Neural cell (in vitro differentiated cells): Measurements from ENCODE around the gene SELENOI. TPM values are rescaled to one million over a fixed set of nuclear protein-coding genes. Genes with fewer than 3 reads are reported as not detected.
A peak's percentile ranks its signal among the peaks of the same experiment; 100 is the strongest.

Source experiments
- H2AFZ ChIP-seq: fragments of 200-600, 300-800 bp; sonication (generic), shearing (Covaris generic); 2 replicates; pipeline ENCODE4 v1.6.0; 2014; ENCODE audit warnings: low read depth, mild to moderate bottlenecking, antibody characterized with exemption, low read length, moderate library complexity
- H3F3A ChIP-seq: fragments of 200-600 bp; shearing (Covaris generic); 2 replicates; pipeline ENCODE4 v1.6.1; 2016; ENCODE audit warnings: mild to moderate bottlenecking, moderate library complexity, mixed read lengths, antibody characterized with exemption, low read length; ENCODE audit not compliant: insufficient read depth, poor library complexity, severe bottlenecking
- H3K27ac ChIP-seq: fragments of 200-600, 300-800 bp; sonication (generic), shearing (Covaris generic); 2 replicates; pipeline ENCODE4 v1.5.1; 2014; ENCODE audit warnings: mild to moderate bottlenecking, low read length, moderate library complexity
- H3K27me3 ChIP-seq: fragments of 300-800, 200-600 bp; sonication (generic), shearing (Covaris generic); 2 replicates; pipeline ENCODE4 v1.6.0; 2014; ENCODE audit warnings: mild to moderate bottlenecking, low read depth, low read length, moderate library complexity; ENCODE audit not compliant: insufficient read depth
- H3K36me3 ChIP-seq: fragments of 300-800, 200-600 bp; sonication (generic), shearing (Covaris generic); 2 replicates; pipeline ENCODE4 v1.5.1; 2014; ENCODE audit warnings: mild to moderate bottlenecking, antibody characterized with exemption, low read length, moderate library complexity; ENCODE audit not compliant: insufficient read depth
- H3K4me2 ChIP-seq: fragments of 300-800, 200-600 bp; sonication (generic), shearing (Covaris generic); 2 replicates; pipeline ENCODE4 v1.6.0; 2014; ENCODE audit warnings: mild to moderate bottlenecking, low read length
- H3K4me3 ChIP-seq: fragments of 300-800, 200-600 bp; sonication (generic), shearing (Covaris generic); 2 replicates; pipeline ENCODE4 v1.5.1; 2014; ENCODE audit warnings: mild to moderate bottlenecking, low read length, moderate library complexity
- H3K79me2 ChIP-seq: fragments of 200-600 bp; shearing (Covaris generic); replicated peaks from 2 replicates; pipeline ENCODE4 v1.6.0; 2014; ENCODE audit warnings: mild to moderate bottlenecking, low read length, moderate library complexity; ENCODE audit not compliant: insufficient read depth
- H3K9ac ChIP-seq: fragments of 300-800, 200-600 bp; sonication (generic), shearing (Covaris generic); 2 replicates; pipeline ENCODE4 v1.6.1; 2016; ENCODE audit warnings: mild to moderate bottlenecking, low read length, mixed read lengths
- H3K9me2 ChIP-seq: fragments of 200-600 bp; shearing (Covaris generic); 2 replicates; pipeline ENCODE4 v1.6.1; 2016; ENCODE audit warnings: mild to moderate bottlenecking, low read length, mixed read lengths; ENCODE audit not compliant: insufficient read depth
- H3K9me3 ChIP-seq: fragments of 200-600, 300-800 bp; sonication (generic), shearing (Covaris generic); 2 replicates; pipeline ENCODE4 v1.6.1; 2016; ENCODE audit warnings: mild to moderate bottlenecking, mixed run types, low read length, moderate library complexity, mixed read lengths
- H4K20me1 ChIP-seq: fragments of 200-600 bp; shearing (Covaris generic); 2 replicates; pipeline ENCODE4 v1.6.1; 2016; ENCODE audit warnings: mild to moderate bottlenecking, mixed run types; ENCODE audit not compliant: insufficient read depth
- EP300 ChIP-seq: fragments of 450-650 bp; conservative IDR thresholded peaks from 2 replicates; pipeline ENCODE4 v1.6.1; 2014; ENCODE audit warnings: antibody characterized with exemption, mild to moderate bottlenecking, moderate library complexity; ENCODE audit not compliant: poor library complexity, severe bottlenecking
- EZH2 ChIP-seq: fragments of 200-600, 300-800 bp; shearing (Covaris generic), sonication (generic); IDR thresholded peaks from 2 replicates; pipeline ENCODE4 v1.6.1; 2014; ENCODE audit warnings: antibody characterized with exemption, low read length, borderline replicate concordance, mild to moderate bottlenecking; ENCODE audit not compliant: insufficient read depth, poor library complexity, severe bottlenecking
- MXI1 ChIP-seq: fragments of 450-650 bp; conservative IDR thresholded peaks from 2 replicates; pipeline ENCODE4 v1.6.1; 2014; ENCODE audit warnings: antibody characterized with exemption, mild to moderate bottlenecking; ENCODE audit not compliant: poor library complexity, severe bottlenecking
- POLR2AphosphoS5 ChIP-seq: IDR thresholded peaks from 2 replicates; pipeline ENCODE4 v1.6.1; 2012
- RAD21 ChIP-seq: fragments of 450-650 bp; conservative IDR thresholded peaks from 2 replicates; pipeline ENCODE4 v1.6.1; 2014; ENCODE audit warnings: antibody characterized with exemption, mild to moderate bottlenecking, moderate library complexity
- REST ChIP-seq: IDR thresholded peaks from 2 replicates; pipeline ENCODE4 v1.6.1; 2012; ENCODE audit warnings: borderline replicate concordance
- SMC3 ChIP-seq: fragments of 450-650 bp; conservative IDR thresholded peaks from 2 replicates; pipeline ENCODE4 v1.6.1; 2014; ENCODE audit warnings: antibody characterized with exemption, mild to moderate bottlenecking, moderate library complexity; ENCODE audit not compliant: poor library complexity
- TAF1 ChIP-seq: IDR thresholded peaks from 2 replicates; pipeline ENCODE4 v1.6.1; 2012; ENCODE audit warnings: low read depth
- polyA plus RNA-seq: library from polyadenylated mRNA; depleted of rRNA; stranded (reverse); fragments of >200 nt; gene quantifications from 2 replicates; pipeline ENCODE4 v1.2.3, GENCODE V29; 2014
- TF ChIP-seq, protein P1 (sequence below): fragments of 450-650 bp; IDR thresholded peaks from 2 replicates; pipeline ENCODE4 v1.5.1; 2014; ENCODE audit warnings: antibody characterized with exemption, mild to moderate bottlenecking, moderate library complexity; ENCODE audit not compliant: poor library complexity, severe bottlenecking

SELENOI gene
- polyA plus RNA-seq, 1 donor from 2014 or later, result 25.2 TPM

GRCh38 chr2:26340831-26341230, 5.1 kb upstream of the SELENOI start:
- no peaks in the 10 kb centered on the region for H3F3A ChIP-seq
- H3K9ac ChIP-seq, result no peak overlapping the region
- no peaks in the 10 kb centered on the region for H4K20me1 ChIP-seq
- H3K79me2 ChIP-seq, result peaks cover 13% of the 10 kb centered on the region
- no peaks in the 10 kb centered on the region for H3K9me2 ChIP-seq
- no peaks in the 10 kb centered on the region for H3K9me3 ChIP-seq
- H3K36me3 ChIP-seq, result no peaks in the 10 kb centered on the region
- no peaks in the 10 kb centered on the region for H3K27me3 ChIP-seq
- H3K4me2 ChIP-seq, result no peak overlapping the region
- no peak for TF ChIP-seq POLR2AphosphoS5
- no peak for TF ChIP-seq EP300
- TF ChIP-seq SMC3, result no peak
- TF ChIP-seq RAD21, result no peak
- TF ChIP-seq, protein P1, sequence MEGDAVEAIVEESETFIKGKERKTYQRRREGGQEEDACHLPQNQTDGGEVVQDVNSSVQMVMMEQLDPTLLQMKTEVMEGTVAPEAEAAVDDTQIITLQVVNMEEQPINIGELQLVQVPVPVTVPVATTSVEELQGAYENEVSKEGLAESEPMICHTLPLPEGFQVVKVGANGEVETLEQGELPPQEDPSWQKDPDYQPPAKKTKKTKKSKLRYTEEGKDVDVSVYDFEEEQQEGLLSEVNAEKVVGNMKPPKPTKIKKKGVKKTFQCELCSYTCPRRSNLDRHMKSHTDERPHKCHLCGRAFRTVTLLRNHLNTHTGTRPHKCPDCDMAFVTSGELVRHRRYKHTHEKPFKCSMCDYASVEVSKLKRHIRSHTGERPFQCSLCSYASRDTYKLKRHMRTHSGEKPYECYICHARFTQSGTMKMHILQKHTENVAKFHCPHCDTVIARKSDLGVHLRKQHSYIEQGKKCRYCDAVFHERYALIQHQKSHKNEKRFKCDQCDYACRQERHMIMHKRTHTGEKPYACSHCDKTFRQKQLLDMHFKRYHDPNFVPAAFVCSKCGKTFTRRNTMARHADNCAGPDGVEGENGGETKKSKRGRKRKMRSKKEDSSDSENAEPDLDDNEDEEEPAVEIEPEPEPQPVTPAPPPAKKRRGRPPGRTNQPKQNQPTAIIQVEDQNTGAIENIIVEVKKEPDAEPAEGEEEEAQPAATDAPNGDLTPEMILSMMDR, result no peak
- TF ChIP-seq MXI1, result no peak
- TF ChIP-seq EZH2, result no peak
- TF ChIP-seq REST, result no peak
- no peak for TF ChIP-seq TAF1
- no peak overlapping the region for H2AFZ ChIP-seq
- H3K27ac ChIP-seq, result no peak overlapping the region
- no peak overlapping the region for H3K4me3 ChIP-seq

- peak overlapping the region; percentile 82 for H3K4me2 ChIP-seq
- no peaks in the 10 kb centered on the region for H4K20me1 ChIP-seq
- TF ChIP-seq, protein P1, result no peak
- TF ChIP-seq EP300 (no peak), REST (no peak), TAF1 (no peak), POLR2AphosphoS5 (no peak), EZH2 (no peak), SMC3 (no peak), MXI1 (no peak), RAD21 (no peak)
- H3K27me3 ChIP-seq, result no peaks in the 10 kb centered on the region
- peak overlapping the region; percentile 98 for H3K27ac ChIP-seq
- no peaks in the 10 kb centered on the region for H3K36me3 ChIP-seq
- H3K4me3 ChIP-seq, result peak overlapping the region; percentile 82
- no peaks in the 10 kb centered on the region for H3K9me3 ChIP-seq
- no peaks in the 10 kb centered on the region for H3K9me2 ChIP-seq
- H3F3A ChIP-seq, result peaks cover 6% of the 10 kb centered on the region
- H2AFZ ChIP-seq, result peak overlapping the region; percentile 67
- H3K79me2 ChIP-seq, result peaks cover 41% of the 10 kb centered on the region
- H3K9ac ChIP-seq, result peak overlapping the region; percentile 91
Measured at GRCh38 chr2:26344581-26345282, 1.2 kb upstream of the SELENOI start.
